ENCODE data around the gene XCL2. TPM values are rescaled to one million over a fixed set of nuclear protein-coding genes. Genes with fewer than 3 reads are reported as not detected.

XCL2 gene
- total RNA-seq, 1 donor from 2014 or later: not detected

DNA sequence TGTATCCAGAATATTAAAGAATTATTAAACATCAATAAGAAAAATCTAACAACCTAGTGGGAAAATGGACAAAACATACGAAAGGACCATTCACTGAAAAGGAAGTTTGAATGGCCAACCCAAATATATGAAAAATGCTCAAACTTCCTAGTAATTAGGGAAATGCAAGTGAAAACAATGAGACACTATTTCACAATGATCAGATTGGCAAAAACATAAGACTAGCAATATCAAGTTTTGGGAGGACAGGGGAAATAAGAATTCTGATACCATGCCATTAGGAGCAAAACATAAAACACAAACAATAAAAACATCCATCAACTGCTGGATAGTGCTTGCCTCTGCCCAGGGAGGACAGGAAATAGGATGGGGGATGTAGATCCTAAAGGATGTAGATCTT, 14.3 kb downstream of the XCL2 start:
- no peak for ATAC-seq (ENCODE audit: poor library complexity)

GRCh38 chr1:168521401-168522000, 22.3 kb downstream of the XCL2 start:
- intact Hi-C loops (cut with DNase I): no loop called here

More for the DNA sequence above, 14.3 kb downstream of the XCL2 start:
- intact Hi-C loops (cut with DNase I): no loop called here
- no peak for DNase-seq

GRCh38 chr1:168520832-168521231, 23.0 kb downstream of the XCL2 start:
- intact Hi-C loops (cut with DNase I): no loop called here
- ATAC-seq (ENCODE audit: poor library complexity): no peak

More at GRCh38 chr1:168521401-168522000, 22.3 kb downstream of the XCL2 start:
- ATAC-seq (ENCODE audit: poor library complexity) (no peak), DNase-seq (no peak)

GRCh38 chr1:168520052-168520751, 23.6 kb downstream of the XCL2 start:
- ATAC-seq (ENCODE audit: poor library complexity) (no peak), DNase-seq (no peak)
- intact Hi-C loops (cut with DNase I): no loop called here

More at GRCh38 chr1:168520832-168521231, 23.0 kb downstream of the XCL2 start:
- no peak for DNase-seq

DNA sequence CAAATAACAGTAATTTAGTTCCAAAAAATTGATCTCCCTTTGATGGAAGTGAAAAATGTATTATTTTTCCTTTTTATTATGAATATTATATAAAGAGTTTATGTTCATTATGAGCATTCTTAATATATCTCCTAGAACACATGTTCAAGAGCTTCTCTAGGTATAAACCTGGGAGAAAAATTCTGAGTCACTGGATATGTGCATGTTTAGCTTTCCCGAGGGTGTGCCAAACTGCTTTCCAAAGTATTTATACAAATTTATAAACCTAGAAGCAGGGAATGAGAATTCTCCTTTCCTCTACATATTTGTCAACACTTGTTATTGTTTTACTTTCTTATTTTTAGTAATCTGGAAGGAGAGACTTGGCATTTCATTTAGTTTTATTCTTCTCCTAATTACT, 25.0 kb downstream of the XCL2 start:
- ATAC-seq (ENCODE audit: poor library complexity) (no peak), DNase-seq (no peak)
- intact Hi-C loops (cut with DNase I): no loop called here

- ATAC-seq (ENCODE audit: poor library complexity) (no peak), DNase-seq (no peak)
- intact Hi-C loops (cut with DNase I): no loop called here
These were observed 25.6 kb downstream of the XCL2 start for GRCh38 chr1:168518201-168518689.

GRCh38 chr1:168514455-168514854, 29.3 kb downstream of the XCL2 start:
- intact Hi-C loops (cut with DNase I): no loop called here
- ATAC-seq (ENCODE audit: poor library complexity): no peak
- no peak for DNase-seq

DNA sequence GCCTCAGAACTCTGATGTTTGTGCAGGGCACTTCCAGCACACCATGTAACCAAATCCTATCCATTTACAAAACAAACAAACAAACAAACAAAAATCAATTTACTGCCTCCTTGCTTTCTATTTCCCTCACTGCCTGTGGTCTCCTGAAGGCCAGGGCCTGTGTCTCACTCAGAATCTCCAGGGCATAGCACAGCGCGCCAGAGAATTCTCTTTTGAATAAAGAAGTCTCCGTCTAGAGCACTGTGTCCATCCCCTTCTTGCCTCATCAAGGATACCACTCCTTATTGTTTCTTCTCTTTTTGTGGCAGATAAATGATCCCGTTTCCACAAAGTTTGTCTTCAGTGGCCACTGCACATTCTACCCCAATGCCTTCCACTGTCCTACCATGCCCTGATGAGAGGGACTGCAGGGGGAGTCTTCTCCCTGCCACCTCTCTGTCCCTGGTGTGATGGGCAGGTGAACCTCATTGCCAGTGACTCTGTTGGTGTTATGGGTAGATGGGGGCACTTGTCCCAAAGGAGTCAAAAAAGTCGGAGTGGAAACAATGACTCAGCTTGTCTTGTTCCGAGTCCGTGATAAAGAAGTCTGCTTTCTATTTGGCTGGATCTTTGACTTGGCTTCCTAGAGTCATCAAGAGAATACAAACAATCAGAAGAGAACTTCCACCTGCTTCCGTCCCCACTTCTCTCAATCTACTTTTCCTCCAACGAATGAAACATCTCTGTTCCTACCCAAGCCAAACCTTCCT, 30.0 kb downstream of the XCL2 start:
- ATAC-seq (ENCODE audit: poor library complexity) (peak; percentile 69), DNase-seq (no peak)
- intact Hi-C loops (cut with DNase I): no loop called here

GRCh38 chr1:168512864-168513595, 30.8 kb downstream of the XCL2 start:
- no peak for DNase-seq
- ATAC-seq (ENCODE audit: poor library complexity): peak; percentile 18
- intact Hi-C loops (cut with DNase I): no loop called here

GRCh38 chr1:168509875-168510791, 33.7 kb downstream of the XCL2 start:
- no peak for ATAC-seq (ENCODE audit: poor library complexity)
- intact Hi-C loops (cut with DNase I): no loop called here
- no peak for DNase-seq

DNA sequence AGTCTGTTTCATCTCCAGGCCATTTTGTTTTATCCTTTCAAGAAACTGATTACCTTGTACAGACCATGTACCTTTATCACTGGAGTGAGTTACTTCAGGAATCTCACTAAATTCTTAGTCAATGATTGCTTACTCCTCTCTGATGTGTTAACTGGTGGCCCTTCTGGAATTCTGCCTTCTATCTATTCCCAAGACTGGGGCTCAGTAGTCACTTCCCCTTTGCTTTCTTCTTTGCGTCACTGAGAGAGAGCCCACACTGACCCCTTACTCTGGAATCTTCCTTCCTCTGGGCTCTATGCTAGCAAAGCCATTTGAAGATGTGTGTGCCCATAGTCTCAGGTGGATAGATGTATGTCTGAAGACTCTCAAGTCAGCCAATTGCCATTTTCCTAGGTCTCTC, 34.6 kb downstream of the XCL2 start:
- no peak for DNase-seq
- intact Hi-C loops (cut with DNase I): no loop called here
- no peak for ATAC-seq (ENCODE audit: poor library complexity)

- ATAC-seq (ENCODE audit: poor library complexity) (no peak), DNase-seq (no peak)
- intact Hi-C loops (cut with DNase I): no loop called here
These were observed 36.0 kb downstream of the XCL2 start for GRCh38 chr1:168507828-168508227.

- no peak for ATAC-seq (ENCODE audit: poor library complexity)
- DNase-seq: no peak
- intact Hi-C loops (cut with DNase I): no loop called here
These were observed 36.6 kb downstream of the XCL2 start for GRCh38 chr1:168507231-168507630.

DNA sequence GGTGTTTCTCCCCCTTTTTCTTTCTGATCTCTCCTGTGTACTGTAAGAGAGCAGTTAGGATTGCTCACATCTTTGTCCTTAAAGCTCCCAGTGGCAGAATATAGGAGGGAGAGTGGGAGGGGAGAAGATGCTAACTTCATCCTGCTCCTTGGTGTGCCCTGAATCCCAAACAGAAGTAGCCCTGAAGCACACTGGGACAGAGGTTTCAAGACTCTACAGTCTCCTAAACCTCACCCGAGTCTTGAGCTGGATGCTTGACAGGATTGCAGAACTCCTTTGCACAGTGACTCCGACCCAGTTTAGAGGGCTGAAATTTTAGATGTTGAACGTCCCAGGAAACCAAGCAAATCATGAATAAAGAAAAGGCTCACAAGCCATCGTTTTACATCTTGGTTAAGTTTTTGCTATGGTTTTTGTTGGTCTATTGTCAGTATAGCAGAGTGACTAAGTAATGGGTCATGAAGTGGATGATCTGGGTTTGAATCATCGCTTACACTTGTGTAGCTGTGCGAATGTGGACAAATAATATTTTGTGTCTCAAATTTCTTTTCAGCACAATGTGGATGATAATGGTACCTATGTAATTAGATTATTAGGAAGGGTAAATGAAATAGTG, 37.5 kb downstream of the XCL2 start:
- ATAC-seq (ENCODE audit: poor library complexity) (no peak), DNase-seq (no peak)
- intact Hi-C loops (cut with DNase I): no loop called here

GRCh38 chr1:168505006-168505405, 38.8 kb downstream of the XCL2 start:
- intact Hi-C loops (cut with DNase I): no loop called here
- ATAC-seq (ENCODE audit: poor library complexity) (no peak), DNase-seq (no peak)

DNA sequence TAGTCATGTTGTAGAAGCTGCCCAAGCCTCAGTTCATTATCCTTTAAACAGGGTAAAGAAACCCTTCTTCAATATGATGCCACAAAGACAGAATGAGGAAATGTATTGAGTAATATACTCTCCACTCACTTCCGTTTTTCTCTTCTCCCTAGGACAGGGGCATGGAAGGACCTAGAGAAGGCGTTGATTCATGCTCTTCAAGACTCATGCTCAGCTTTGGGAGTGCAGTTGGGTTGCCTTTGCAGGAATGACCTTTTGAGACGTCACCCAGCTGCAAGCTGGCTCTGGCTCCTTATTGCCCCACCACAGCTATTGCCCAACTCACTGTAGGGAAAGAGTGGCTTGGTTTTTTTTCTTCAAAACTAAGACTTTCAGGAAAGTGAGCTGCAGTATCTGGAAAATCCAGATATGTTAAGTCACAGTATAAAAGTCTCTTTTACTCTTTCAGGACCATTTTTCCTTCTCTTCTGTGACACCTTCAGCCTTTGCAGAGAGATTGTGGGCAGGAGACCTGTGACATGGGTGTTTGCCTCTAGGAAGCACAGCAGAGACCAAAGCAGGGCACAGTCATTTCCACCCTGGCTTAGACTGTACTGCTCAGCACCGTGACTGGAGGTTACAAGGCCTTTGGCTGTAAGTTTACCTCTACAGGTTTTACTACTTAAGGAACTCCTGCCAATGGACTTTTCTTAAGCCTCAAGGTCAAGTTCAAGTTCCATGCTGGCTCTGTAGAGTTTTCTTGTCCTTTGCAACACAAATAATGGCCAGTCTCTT, 39.5 kb downstream of the XCL2 start:
- DNase-seq (peak; percentile 79), ATAC-seq (ENCODE audit: poor library complexity) (peak; percentile 91)
- intact Hi-C loops (cut with DNase I): no loop called here

DNA sequence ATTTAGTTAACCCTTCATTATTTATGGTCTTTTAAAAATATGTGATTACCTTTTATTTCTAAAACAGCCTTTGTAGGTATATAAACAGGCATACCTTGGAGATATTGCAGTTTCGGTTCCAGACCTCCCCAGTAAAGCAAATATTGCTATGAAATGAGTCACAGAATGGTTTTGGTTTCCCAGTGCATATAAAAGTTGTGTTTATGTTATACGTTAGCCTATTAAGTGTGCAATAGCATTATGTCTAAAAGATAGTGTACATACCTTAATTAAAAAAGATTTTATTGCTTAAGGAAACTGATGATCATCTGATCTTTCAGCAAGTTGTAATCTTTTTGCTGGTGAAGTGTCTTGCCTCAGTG, 44.1 kb downstream of the XCL2 start:
- ATAC-seq (ENCODE audit: poor library complexity) (no peak), DNase-seq (no peak)
- intact Hi-C loops (cut with DNase I): no loop called here
